CMK (cell line): ENCODE results near the gene CCDC9B.

Source experiments
- DNase-seq: peaks from one replicate; pipeline ENCODE4 v3.0.0-alpha.2; 2010; ENCODE audit warnings: low read depth

Gene CCDC9B

GRCh38 chr15:40345225-40345866 is 4.6 kb upstream of the CCDC9B start:
- DNase-seq = no peak

GRCh38 chr15:40344631-40345120 is 3.9 kb upstream of the CCDC9B start:
- no peak for DNase-seq

GRCh38 chr15:40344217-40344616 is 3.5 kb upstream of the CCDC9B start:
- DNase-seq = no peak

GRCh38 chr15:40343512-40343911 is 2.8 kb upstream of the CCDC9B start:
- DNase-seq = no peak

GRCh38 chr15:40342416-40343320 is 1.9 kb upstream of the CCDC9B start:
- no peak for DNase-seq

- DNase-seq = no peak
These were observed 550 bp downstream of the CCDC9B start for GRCh38 chr15:40340038-40340739.

GRCh38 chr15:40339621-40339945 is 1.2 kb downstream of the CCDC9B start:
- no peak for DNase-seq

GRCh38 chr15:40338921-40339620 is 1.7 kb downstream of the CCDC9B start:
- no peak for DNase-seq

GRCh38 chr15:40338041-40338657 is 2.6 kb downstream of the CCDC9B start:
- DNase-seq = no peak

- no peak for DNase-seq
These were observed 3.1 kb downstream of the CCDC9B start for GRCh38 chr15:40337597-40337996.

- DNase-seq = no peak
These were observed 4.0 kb downstream of the CCDC9B start for GRCh38 chr15:40336744-40337122.

- DNase-seq = no peak
These were observed 4.6 kb downstream of the CCDC9B start for GRCh38 chr15:40335938-40336743.

GRCh38 chr15:40334941-40335795 is 5.6 kb downstream of the CCDC9B start:
- no peak for DNase-seq

- no peak for DNase-seq
These were observed 6.2 kb downstream of the CCDC9B start for GRCh38 chr15:40334541-40334940.

- peak; percentile 83 for DNase-seq
These were observed 6.7 kb downstream of the CCDC9B start for GRCh38 chr15:40333922-40334492.

- DNase-seq = no peak
These were observed 8.5 kb downstream of the CCDC9B start for GRCh38 chr15:40332113-40332781.

- no peak for DNase-seq
These were observed 9.1 kb downstream of the CCDC9B start for GRCh38 chr15:40331637-40332036.

GRCh38 chr15:40331026-40331425 is 9.7 kb downstream of the CCDC9B start:
- DNase-seq = no peak

GRCh38 chr15:40330368-40330836 is 10.3 kb downstream of the CCDC9B start:
- peak; percentile 73 for DNase-seq
